GM19395 (cell line): ENCODE results near the gene UNC13B.
"Not testable (repeated sequence)": the region's sequence is repeated elsewhere in the genome, so short reads cannot be mapped to it uniquely, and the experiment has no call there.

Source experiments
- ATAC-seq: cut with Tn5 transposase; IDR thresholded peaks from one replicate; pipeline ENCODE4 v1.9.1; 2021; ENCODE audit warnings: mild to moderate bottlenecking, moderate library complexity; ENCODE audit not compliant: unreplicated experiment

The UNC13B gene

DNA sequence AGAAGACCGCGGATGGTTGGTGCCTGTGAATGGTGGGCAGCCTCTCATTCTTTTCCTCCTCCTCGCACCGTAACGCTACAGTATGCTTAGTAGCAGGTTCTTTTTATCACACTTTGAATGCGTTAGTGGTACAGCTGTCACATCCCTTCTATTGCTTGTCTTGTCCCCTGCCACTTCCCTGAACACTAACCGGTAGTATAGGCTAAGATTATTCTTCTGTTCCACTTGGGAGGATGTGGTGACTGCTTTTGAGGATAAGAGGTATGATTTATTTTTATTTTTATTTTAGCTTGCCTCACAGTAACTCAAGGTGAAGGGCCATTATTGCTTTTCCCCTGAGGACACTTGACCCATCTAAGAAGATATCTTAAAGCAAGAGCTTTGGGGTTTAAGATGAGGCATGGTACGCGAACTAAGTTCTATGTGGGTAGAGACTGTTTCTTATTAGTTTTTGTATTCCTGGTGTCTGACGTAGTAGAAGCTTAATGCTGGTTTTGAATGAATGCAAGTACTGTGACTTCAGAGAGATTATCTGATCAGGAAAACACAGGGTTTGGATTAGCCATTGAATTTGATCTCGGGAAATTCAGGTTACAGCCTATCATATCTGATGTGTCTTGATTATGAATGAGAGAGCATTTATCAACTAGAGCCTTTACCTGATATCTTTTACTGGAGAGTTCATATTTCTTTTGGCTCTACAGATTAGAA lies 951 bp downstream of the UNC13B start:
- ATAC-seq, result no peak

DNA sequence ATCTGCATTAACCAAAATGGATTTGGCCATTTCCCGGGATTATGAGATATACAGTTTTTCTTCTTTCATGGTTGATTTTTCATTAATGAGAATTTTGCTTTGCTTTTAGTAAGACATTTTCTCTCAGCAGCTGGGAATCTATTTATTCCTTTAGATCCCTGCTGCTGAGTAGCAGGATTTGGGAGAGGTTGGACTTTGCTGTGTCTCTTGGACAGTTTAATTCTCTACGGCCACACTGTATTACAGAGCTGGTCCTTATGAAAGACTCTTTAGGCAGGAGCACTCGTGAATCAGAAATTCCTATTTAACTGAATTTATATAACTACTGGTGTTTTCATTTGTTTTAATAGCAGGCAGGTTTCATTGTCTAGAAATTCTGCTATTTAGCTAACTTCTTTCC lies 1.6 kb downstream of the UNC13B start:
- no peak for ATAC-seq

DNA sequence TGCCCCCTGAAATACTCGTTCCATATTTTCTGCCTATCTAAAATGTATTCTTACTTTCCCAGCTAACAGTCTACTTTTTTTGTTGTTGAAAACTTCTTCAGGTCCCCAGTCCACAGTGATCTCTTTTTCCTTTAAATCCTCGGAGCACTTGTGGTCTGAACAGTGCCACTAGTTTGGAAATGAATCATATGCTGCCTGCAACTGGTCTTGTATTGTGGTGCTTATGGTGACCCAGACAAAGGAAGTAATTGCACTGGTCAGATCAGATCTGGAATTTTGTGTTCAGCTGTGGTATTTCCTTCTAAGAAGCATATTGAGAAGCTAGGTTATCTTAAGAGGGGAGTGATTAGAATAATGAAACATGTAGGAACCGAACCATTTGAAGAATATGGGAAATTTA lies 2.9 kb downstream of the UNC13B start:
- no peak for ATAC-seq

- not testable (repeated sequence) for ATAC-seq
These were observed 5.6 kb downstream of the UNC13B start for GRCh38 chr9:35167429-35167828.

DNA sequence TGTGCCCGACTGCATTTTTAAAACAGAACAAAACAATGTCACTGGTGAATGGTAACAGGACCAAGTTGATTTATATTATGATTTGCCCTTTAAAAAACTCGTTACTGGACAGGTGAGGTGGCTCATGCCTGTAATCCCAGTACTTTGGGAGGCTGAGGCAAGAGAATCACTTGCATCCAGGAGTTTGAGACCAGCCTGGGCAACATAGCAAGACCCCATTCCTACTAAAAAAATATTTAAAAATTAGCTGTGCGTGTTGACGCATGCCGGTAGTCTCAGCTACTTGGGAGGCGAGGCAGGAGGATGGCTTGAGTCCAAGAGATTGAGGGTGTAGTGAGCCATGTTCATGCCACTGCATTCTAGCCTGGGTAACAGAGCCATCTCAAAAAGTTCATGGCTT lies 7.2 kb downstream of the UNC13B start:
- no peak for ATAC-seq

DNA sequence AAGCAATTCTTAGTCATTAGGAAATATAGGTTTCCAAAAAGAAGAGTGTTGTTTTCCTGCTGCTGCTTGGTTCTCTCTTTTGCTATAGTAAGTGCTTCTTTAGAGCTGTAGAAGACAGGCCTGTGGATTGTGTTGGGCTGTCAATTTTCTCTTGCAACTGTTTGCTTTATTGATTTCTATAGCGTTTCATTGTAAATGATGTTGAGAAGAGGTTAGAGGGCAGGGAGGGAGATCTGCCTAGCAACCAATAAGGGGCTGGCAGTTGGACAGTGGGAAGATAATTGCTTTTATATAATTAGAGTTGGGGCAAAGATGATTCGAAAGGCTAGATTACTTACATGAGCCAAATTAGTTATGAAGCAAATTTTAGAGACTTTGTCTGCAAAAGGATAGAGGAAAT lies 11.1 kb downstream of the UNC13B start:
- ATAC-seq, result no peak

GRCh38 chr9:35177520-35177919 lies 15.7 kb downstream of the UNC13B start:
- no peak for ATAC-seq

- ATAC-seq, result no peak
These were observed 17.8 kb downstream of the UNC13B start for GRCh38 chr9:35179347-35180280.

DNA sequence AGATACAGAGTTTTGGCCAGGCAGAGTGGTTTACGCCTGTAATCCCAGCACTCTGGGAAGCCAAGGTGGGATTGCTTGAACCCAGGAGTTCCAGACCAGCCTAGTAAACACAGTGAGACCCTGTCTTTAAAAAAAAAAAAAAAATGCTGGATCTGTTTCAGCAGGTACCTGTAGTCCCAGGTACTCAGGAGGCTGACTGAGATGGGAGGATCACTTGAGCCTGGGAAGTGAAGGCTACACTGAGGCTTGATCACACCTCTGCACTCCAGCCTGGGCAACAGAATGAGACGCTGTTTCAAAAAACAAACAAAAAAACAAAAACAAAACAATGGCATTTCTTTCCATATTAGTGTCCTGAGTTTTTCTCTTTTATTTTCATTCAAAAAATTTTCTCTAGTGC lies 19.0 kb downstream of the UNC13B start:
- no peak for ATAC-seq

GRCh38 chr9:35182401-35182800 lies 20.6 kb downstream of the UNC13B start:
- not testable (repeated sequence) for ATAC-seq

GRCh38 chr9:35182996-35183754 lies 21.4 kb downstream of the UNC13B start:
- not testable (repeated sequence) for ATAC-seq

- ATAC-seq, result not testable (repeated sequence)
These were observed 22.1 kb downstream of the UNC13B start for GRCh38 chr9:35183755-35184480.

DNA sequence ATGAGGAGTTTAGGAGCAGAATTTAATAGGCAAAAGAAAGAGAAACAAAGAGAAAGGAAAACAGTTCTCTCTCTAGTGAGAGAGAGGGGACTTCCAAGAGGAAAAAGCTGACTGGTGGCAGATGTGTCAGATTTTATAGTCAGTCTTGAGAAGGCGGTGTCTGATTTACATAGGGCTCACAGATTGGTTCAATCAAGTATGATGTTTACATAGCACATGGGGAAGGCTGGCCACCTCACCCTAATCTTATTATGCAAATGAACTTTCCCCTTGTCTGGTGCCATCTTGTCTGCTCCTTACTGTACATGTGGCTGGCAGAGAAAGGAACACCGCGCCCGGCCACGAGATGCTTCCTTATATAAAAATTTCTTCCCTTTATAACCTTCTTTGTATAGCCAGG lies 24.7 kb downstream of the UNC13B start:
- no peak for ATAC-seq

GRCh38 chr9:35190203-35190602 lies 28.4 kb downstream of the UNC13B start:
- ATAC-seq, result no peak

GRCh38 chr9:35191105-35191504 lies 29.3 kb downstream of the UNC13B start:
- ATAC-seq, result no peak

GRCh38 chr9:35193762-35194161 lies 32.0 kb downstream of the UNC13B start:
- ATAC-seq, result no peak

- ATAC-seq, result no peak
These were observed 33.9 kb downstream of the UNC13B start for GRCh38 chr9:35195683-35196082.

DNA sequence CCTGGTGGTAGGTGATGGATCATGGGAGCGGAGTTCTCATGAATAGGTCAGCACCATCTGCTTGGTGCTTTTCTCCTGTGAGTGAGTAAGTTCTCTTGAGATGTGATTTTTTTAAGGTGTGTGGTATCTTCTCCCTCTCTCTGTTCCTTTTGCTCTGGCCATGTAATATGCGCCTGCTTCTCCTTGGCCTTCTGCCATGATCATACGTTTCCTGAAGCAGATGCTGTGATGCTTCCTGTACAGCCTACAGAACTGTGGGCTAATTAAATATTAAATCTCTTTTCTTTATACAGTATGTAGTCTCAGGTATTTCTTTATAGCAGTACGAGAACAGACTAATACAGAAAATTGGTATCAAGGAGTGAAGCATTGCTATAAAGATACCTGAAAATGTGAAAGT lies 36.4 kb downstream of the UNC13B start:
- ATAC-seq, result no peak

DNA sequence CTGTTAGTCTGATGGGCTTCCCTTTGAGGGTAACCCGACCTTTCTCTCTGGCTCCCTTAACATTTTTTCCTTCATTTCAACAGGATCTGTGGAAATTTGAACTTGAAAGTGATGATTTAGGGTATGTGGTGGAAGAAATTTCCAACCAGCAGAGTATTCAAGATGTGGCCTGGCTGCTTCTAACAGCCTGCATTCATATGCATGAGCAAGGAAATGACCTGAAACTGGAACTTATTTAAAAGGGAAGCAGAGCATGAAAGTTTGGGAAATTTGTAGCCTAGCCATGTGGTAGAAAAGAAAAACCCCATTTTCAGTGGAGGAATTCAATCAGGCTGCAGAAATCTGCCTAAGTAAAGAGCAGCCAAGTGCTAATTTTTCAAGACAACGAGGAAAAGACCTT lies 41.7 kb downstream of the UNC13B start:
- no peak for ATAC-seq

DNA sequence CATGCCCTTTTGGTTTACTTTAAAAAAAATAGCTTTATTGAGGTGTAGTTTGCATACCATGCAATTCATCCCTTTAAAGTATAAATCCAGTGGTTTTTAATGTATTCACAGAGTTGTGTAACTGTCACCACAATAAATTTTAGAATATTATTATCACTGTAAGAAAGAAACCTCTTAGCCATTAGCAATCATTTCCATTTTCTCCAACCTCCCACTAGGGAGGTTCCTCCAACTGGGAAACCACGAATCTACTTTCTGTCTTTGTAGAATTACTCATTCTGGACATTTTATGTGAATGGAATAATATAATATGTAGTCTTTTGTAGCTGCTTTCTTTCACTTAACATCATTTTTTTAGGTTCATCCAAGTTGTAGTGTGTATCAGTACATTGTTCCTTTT lies 43.5 kb downstream of the UNC13B start:
- no peak for ATAC-seq

DNA sequence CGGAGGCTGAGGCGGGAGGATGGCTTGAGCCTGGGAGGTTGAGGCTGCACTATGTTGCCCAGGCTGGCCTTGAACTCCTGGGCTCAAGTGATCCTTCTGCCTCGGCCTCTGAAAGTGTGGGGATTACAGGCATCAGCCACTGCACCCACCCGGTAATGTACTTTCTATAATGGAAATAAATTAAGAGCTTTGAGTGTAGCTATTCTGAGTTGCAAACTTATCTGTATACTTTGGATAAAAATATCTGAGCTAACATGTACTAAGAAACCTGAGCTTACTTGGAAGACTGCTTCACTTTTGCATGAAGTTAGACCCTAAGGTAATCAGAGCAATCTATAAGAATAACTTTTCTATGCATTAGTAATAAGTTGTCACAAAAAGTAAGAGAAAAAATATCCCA lies 50.0 kb downstream of the UNC13B start:
- ATAC-seq, result no peak
